NCI-H446 (cell line): ENCODE results near the gene SPCS3.

Experiments used
- DNase-seq, 2 experiments: peaks; one replicate each; lab custom pipeline; 2025; lab: John Stamatoyannopoulos, UW

Gene SPCS3

GRCh38 chr4:176350671-176351070 lies 30.9 kb downstream of the SPCS3 start:
- no peak for DNase-seq

- DNase-seq = no peak
Observed at GRCh38 chr4:176354884-176355283, 35.1 kb downstream of the SPCS3 start.

GRCh38 chr4:176357359-176358082 lies 37.8 kb downstream of the SPCS3 start:
- DNase-seq = no peak

GRCh38 chr4:176358083-176358469 lies 38.3 kb downstream of the SPCS3 start:
- no peak for DNase-seq

GRCh38 chr4:176359590-176359989 lies 39.8 kb downstream of the SPCS3 start:
- no peak for DNase-seq

GRCh38 chr4:176360446-176360845 lies 40.7 kb downstream of the SPCS3 start:
- DNase-seq = no peak

GRCh38 chr4:176363072-176363471 lies 43.3 kb downstream of the SPCS3 start:
- no peak for DNase-seq

- DNase-seq = no peak
Observed at GRCh38 chr4:176367771-176368465, 48.2 kb downstream of the SPCS3 start.

GRCh38 chr4:176376032-176376614 lies 56.4 kb downstream of the SPCS3 start:
- DNase-seq = peak in 1 of 2 experiments; percentile 7

GRCh38 chr4:176377780-176378179 lies 58.0 kb downstream of the SPCS3 start:
- DNase-seq = no peak

GRCh38 chr4:176380352-176381157 lies 60.8 kb downstream of the SPCS3 start:
- no peak for DNase-seq
